A549 (cell line): ENCODE measurements around the gene GSC2.

Source experiments
- JUNB ChIP-seq: fragments of >200 bp; sonication (Bioruptor Twin); formaldehyde crosslinking; IDR thresholded peaks from 2 replicates; pipeline ENCODE4 v1.6.1; 2016
- TFCP2L1 ChIP-seq: fragments of 250-450 bp; sonication (Bioruptor Pico); IDR thresholded peaks from 2 replicates; pipeline ENCODE4 v1.5.0; 2021; ENCODE audit warnings: mild to moderate bottlenecking
- TF ChIP-seq, protein P1 (sequence below): fragments of >200 bp; sonication (Bioruptor Twin); formaldehyde crosslinking; IDR thresholded peaks from 3 replicates; pipeline ENCODE4 v1.5.1; 2016

DNA sequence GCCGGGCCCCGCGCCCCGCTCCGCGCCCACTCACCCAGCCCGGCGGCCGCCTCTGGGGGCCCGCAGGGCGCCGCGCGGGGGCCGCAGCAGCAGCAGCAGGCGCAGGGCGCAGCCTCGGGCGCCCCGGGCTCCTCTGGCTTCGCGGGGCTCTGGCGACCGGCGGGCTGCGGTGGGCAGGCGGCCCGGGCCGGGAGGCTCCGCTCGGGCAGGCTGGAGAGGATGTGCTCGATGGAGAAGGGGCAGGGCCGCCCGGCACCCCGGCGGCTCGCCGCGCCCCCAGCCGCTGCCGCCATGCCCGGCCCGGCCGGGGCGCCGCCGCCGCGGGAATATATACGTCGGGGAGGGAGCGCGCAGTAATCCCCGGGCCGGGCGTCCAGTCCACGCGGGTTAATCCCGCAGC is at the start of gene GSC2:
- TF ChIP-seq JUNB = no peak
- TF ChIP-seq, protein P1, sequence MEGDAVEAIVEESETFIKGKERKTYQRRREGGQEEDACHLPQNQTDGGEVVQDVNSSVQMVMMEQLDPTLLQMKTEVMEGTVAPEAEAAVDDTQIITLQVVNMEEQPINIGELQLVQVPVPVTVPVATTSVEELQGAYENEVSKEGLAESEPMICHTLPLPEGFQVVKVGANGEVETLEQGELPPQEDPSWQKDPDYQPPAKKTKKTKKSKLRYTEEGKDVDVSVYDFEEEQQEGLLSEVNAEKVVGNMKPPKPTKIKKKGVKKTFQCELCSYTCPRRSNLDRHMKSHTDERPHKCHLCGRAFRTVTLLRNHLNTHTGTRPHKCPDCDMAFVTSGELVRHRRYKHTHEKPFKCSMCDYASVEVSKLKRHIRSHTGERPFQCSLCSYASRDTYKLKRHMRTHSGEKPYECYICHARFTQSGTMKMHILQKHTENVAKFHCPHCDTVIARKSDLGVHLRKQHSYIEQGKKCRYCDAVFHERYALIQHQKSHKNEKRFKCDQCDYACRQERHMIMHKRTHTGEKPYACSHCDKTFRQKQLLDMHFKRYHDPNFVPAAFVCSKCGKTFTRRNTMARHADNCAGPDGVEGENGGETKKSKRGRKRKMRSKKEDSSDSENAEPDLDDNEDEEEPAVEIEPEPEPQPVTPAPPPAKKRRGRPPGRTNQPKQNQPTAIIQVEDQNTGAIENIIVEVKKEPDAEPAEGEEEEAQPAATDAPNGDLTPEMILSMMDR = no peak
- TF ChIP-seq TFCP2L1 (CRISPR knock-in tag) = no peak
